Measurements from ENCODE around the gene NECTIN3. TPM values are rescaled to one million over a fixed set of nuclear protein-coding genes. Genes with fewer than 3 reads are reported as not detected.

The NECTIN3 gene
- total RNA-seq, 1 experiment from 2014 or later = 75.8 TPM

DNA sequence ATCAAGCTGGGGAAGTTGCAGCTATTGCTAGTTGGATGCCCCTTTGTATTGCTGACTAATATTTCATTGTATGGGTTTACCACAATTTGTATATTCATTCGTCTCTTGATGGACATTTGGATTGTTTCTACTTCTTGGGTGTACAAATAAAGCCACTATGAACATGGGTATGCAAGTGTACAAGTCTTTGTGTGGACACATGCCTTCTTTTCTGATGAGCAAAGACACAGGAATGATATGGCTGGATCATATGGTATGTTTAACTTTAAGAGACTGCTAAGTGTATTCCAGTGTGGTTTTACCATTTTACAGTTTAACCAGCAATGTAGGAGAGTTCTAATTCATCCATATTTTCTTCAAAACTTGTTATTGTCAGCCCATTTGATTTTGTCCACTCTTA, 32.2 kb downstream of the NECTIN3 start:
- peaks cover 15% of the 10 kb centered on the region for H3K4me1 Mint-ChIP-seq (ENCODE audit: low read depth, unreplicated experiment)
- no peaks in the 10 kb centered on the region for H3K36me3 Mint-ChIP-seq (ENCODE audit: insufficient read depth, unreplicated experiment)
- POLR2A ChIA-PET = no interaction called here
- H3K27me3 Mint-ChIP-seq (ENCODE audit: insufficient read depth, unreplicated experiment) = no peaks in the 10 kb centered on the region
- no peak overlapping the region for H3K27ac Mint-ChIP-seq (ENCODE audit: unreplicated experiment)
- CTCF ChIA-PET = no interaction called here
- no peak overlapping the region for H3K4me3 ChIP-seq (ENCODE audit: low read depth, low read length)
- no peaks in the 10 kb centered on the region for H3K9me3 ChIP-seq
- intact Hi-C loops (cut with micrococcal nuclease; ENCODE audit: unreplicated experiment) = no loop called here
- no peak for DNase-seq
- no peak overlapping the region for H3K4me3 Mint-ChIP-seq (ENCODE audit: unreplicated experiment)
- no peaks in the 10 kb centered on the region for H3K27me3 ChIP-seq (replicated peaks; ENCODE audit: control insufficient read depth, insufficient read depth, low read length)
- BruUV-seq (replicated peaks) = no TSS peak
- peaks cover 12% of the 10 kb centered on the region for H3K4me1 ChIP-seq
- H3K9me3 Mint-ChIP-seq (ENCODE audit: unreplicated experiment) = peaks cover 17% of the 10 kb centered on the region
- TF ChIP-seq, protein P1, sequence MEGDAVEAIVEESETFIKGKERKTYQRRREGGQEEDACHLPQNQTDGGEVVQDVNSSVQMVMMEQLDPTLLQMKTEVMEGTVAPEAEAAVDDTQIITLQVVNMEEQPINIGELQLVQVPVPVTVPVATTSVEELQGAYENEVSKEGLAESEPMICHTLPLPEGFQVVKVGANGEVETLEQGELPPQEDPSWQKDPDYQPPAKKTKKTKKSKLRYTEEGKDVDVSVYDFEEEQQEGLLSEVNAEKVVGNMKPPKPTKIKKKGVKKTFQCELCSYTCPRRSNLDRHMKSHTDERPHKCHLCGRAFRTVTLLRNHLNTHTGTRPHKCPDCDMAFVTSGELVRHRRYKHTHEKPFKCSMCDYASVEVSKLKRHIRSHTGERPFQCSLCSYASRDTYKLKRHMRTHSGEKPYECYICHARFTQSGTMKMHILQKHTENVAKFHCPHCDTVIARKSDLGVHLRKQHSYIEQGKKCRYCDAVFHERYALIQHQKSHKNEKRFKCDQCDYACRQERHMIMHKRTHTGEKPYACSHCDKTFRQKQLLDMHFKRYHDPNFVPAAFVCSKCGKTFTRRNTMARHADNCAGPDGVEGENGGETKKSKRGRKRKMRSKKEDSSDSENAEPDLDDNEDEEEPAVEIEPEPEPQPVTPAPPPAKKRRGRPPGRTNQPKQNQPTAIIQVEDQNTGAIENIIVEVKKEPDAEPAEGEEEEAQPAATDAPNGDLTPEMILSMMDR (IDR thresholded peaks at IDR 0.05; ENCODE audit: insufficient read depth in 1 of 2, low read depth in 1 of 2, low read length in 1 of 2, severe bottlenecking in 1 of 2, unreplicated experiment in 1 of 2) = no peak
- H3K36me3 ChIP-seq (ENCODE audit: control insufficient read depth, insufficient read depth, low read length) = no peaks in the 10 kb centered on the region

DNA sequence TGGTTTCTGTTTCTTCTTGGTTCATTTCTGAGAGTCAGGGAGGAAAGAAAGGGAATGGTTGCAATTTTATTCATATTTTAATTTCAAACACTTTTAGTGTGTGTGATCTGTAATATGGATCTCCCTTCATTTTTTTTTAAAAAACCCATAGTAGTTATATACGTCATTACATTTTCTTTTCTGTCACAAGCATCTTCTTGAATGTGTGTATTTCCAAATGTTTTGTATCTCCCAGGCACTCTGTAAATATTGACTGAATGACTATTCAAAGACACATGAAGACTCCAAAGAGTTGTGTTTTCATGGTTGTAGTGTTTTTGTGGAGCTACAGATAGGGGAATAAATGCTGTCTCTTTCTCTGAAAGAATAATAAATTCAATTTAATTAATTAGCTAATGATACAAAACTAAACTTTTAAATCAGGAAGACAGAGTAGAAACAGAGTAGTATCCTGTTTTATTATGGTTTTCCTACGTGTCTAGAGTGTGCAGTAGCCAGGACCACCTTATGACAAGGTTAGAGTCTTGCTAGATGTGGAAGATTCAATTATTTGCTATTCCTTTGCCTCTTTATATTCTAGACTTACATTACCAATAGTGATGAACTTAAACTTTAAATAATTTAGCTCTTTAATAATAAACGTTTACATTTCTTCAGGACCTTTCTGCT, 35.5 kb downstream of the NECTIN3 start:
- Histone ChIP-seq H3K36me3 (ENCODE audit: control insufficient read depth, insufficient read depth, low read length) (no peaks in the 10 kb centered on the region), H3K27me3 (replicated peaks; ENCODE audit: control insufficient read depth, insufficient read depth, low read length) (no peaks in the 10 kb centered on the region), H3K4me1 (peaks cover 16% of the 10 kb centered on the region), H3K4me3 (ENCODE audit: low read depth, low read length) (no peak overlapping the region), H3K9me3 (no peaks in the 10 kb centered on the region)
- Mint-ChIP-seq H3K36me3 (ENCODE audit: insufficient read depth, unreplicated experiment) (no peaks in the 10 kb centered on the region), H3K27ac (ENCODE audit: unreplicated experiment) (no peak overlapping the region), H3K9me3 (ENCODE audit: unreplicated experiment) (peaks cover 14% of the 10 kb centered on the region), H3K27me3 (ENCODE audit: insufficient read depth, unreplicated experiment) (no peaks in the 10 kb centered on the region), H3K4me3 (ENCODE audit: unreplicated experiment) (no peak overlapping the region), H3K4me1 (ENCODE audit: low read depth, unreplicated experiment) (peaks cover 11% of the 10 kb centered on the region)
- ChIA-PET POLR2A (no interaction called here), CTCF (no interaction called here)
- TF ChIP-seq, protein P1 (IDR thresholded peaks at IDR 0.05; ENCODE audit: insufficient read depth in 1 of 2, low read depth in 1 of 2, low read length in 1 of 2, severe bottlenecking in 1 of 2, unreplicated experiment in 1 of 2) = no peak
- no peak for DNase-seq
- no TSS peak for BruUV-seq (replicated peaks)
- intact Hi-C loops (cut with micrococcal nuclease; ENCODE audit: unreplicated experiment) = no loop called here

DNA sequence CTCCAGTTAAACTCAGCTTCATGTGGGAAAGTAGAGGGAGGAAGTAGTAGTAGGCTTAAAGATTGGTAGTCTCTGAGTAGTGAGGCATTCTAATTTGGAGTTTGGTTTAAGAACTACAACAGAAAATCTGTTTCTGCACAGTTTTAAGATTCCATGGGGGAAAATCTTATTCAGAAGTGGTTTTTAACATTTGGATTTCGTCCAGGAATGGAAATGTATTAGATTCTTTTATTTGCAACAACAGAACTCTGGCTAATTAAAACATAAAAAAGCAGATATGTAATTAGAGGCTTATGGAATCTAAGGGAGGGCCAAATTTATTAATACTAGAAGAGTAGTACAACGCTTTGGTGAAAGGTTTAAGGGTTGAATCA, 36.0 kb downstream of the NECTIN3 start:
- Mint-ChIP-seq H3K9me3 (ENCODE audit: unreplicated experiment) (peaks cover 9% of the 10 kb centered on the region), H3K27ac (ENCODE audit: unreplicated experiment) (no peak overlapping the region), H3K27me3 (ENCODE audit: insufficient read depth, unreplicated experiment) (no peaks in the 10 kb centered on the region), H3K36me3 (ENCODE audit: insufficient read depth, unreplicated experiment) (no peaks in the 10 kb centered on the region), H3K4me3 (ENCODE audit: unreplicated experiment) (no peak overlapping the region), H3K4me1 (ENCODE audit: low read depth, unreplicated experiment) (peaks cover 11% of the 10 kb centered on the region)
- Histone ChIP-seq H3K4me1 (peaks cover 16% of the 10 kb centered on the region), H3K36me3 (ENCODE audit: control insufficient read depth, insufficient read depth, low read length) (no peaks in the 10 kb centered on the region), H3K4me3 (ENCODE audit: low read depth, low read length) (no peak overlapping the region), H3K27me3 (replicated peaks; ENCODE audit: control insufficient read depth, insufficient read depth, low read length) (no peaks in the 10 kb centered on the region), H3K9me3 (no peaks in the 10 kb centered on the region)
- intact Hi-C loops (cut with micrococcal nuclease; ENCODE audit: unreplicated experiment) = no loop called here
- ChIA-PET CTCF (no interaction called here), POLR2A (no interaction called here)
- no TSS peak for BruUV-seq (replicated peaks)
- TF ChIP-seq, protein P1 (IDR thresholded peaks at IDR 0.05; ENCODE audit: insufficient read depth in 1 of 2, low read depth in 1 of 2, low read length in 1 of 2, severe bottlenecking in 1 of 2, unreplicated experiment in 1 of 2) = no peak
- no peak for DNase-seq

All from Caco-2 (cell line).